ENCODE data around the gene TEDC1.

The TEDC1 gene

DNA sequence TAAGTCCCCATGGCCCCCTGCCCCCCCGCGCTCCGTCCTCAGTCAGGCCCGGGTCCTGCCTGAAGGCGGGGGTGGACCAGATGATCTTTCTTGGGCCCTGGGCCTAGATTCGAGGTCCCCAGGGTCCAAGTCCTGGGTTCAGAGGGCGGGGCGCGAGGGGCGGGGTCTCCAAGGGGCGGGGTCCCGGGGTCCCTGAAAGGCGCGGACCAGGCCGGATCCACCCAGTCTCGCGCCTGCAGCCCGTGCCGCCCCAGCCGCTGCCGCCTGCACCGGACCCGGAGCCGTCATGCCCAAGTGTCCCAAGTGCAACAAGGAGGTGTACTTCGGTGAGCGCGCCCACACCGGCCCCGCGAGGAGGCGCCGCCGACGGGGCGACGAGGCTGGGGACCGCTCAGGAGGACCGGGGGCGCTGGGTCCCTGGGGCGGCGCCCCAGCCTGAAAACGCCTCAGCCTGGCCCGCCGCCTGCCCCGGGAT lies 4.0 kb upstream of the TEDC1 start:
- peak; percentile 53 for DNase-seq

DNA sequence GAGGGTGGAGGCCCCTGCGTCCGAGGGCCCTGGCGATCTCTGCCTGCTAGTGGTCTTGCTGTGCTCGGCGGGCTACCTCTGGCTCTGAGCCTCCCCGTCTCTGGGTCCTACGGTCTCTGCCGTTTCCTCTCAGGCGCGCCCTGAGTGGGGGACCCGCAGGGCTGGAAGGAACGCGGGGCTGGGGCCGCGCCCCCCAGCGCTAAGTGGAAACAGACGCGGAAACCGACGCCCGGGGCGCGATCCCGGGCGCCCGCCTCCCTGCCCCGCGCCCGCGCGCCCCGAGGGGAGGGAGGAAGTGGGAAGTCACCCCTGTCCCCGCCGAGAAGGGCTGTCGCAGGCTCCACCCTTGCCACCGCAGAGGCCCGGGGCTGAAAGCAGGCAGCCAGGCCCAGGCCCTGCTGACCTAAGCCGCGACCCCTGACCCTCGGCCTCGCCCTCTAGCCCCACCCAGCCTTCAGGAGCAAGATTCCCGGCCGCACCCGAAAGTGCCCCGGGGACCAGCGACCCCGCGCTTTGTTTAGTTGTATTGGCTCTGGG lies 3.5 kb upstream of the TEDC1 start:
- peak; percentile 40 for DNase-seq

DNA sequence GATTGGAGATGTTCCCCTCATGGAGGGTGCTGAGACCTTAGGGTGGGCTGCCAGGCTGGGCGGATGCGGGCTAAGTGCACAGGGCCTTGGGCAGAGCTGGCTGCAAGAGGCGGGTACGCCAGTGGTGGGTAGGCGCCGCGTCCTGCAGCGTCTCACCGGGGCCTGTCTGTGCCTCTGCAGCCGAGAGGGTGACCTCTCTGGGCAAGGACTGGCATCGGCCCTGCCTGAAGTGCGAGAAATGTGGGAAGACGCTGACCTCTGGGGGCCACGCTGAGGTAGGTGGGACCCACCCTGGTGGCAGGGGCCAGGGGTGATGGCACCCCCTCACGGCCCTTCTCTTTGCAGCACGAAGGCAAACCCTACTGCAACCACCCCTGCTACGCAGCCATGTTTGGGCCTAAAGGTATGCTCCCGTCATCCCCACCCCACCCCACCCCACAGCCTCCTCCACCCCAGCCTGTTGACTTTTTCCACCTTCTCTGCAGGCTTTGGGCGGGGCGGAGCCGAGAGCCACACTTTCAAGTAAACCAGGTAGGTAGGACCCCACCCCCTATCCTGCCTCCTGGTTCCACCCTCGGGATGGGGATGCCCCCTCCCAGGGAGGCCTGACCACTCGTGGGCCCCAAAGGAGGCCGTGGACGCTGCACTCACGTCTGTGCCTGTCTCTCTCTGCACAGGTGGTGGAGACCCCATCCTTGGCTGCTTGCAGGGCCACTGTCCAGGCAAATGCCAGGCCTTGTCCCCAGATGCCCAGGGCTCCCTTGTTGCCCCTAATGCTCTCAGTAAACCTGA lies 2.9 kb upstream of the TEDC1 start:
- DNase-seq, result no peak

DNA sequence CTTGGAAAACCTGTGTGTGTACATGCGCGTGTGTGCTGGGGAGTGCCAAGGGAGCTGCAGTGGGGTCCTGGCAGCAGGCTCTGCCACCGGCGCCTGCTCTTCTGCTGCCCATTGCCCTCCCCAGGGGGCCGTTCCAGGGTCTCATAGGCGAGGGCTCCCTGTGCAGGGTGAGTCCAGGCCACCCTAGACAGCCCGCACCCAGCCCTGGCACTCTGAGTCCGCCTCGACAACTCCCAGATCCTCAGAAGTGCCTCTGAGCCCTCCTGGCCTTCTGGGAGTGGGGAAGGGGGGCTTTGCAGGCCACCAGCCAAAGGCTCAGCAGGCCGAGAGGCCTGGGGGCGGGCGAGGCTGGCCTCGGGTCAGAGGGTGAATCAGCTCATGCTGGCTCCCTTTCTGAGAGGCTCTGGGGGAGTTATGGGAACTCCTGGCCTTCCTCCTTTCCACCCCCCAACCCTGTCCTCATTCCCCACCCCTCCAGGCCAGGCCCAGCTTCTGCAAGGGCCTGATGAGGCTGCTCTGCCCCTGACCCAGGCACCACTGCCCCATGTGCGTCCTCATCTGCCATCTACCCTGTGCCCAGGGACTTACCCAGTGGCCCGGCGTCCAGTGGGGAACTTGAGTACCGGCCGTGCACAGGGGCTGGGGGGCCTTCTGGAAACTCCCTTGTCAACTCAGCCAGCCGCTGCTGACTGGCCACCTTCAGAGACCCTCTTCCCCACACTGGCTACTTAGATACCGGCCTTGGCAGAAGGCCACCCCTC lies 2.1 kb upstream of the TEDC1 start:
- DNase-seq, result no peak

DNA sequence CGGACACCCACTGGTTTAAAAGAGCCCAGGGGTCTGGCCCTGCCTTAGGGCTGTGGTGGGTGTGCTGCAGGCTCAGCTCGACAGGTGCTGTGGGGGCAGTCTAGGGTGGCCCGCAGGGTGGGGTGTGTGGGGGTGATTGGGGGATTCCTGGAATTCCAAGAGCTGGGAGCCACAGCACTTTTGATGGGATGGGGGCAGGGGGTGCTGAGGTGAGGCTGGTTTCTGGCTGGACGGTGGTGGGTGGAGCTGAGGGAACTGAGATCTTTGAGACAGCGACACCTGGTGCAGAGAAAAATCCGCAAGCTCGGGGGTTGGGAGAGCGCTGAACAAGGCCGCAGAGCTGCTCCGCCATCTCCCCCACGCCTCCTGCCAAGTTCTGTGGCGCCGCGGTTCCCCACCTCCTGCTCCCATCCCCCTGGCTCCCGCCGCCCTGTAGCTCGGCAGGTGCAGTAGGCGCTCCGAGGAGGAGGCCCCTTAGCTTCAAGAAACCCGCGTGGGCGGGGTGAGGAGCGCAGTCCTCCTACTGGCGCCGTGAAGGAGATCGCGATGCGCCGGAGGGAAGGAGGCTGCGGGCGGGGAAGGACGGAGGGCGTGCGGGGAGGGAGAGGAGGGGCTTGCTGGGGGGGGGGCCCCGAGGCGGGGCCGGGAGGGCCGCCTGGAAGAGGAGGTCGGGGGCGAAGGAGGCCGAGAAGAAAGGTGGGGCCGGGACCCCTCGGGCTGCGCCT lies 1.3 kb upstream of the TEDC1 start:
- DNase-seq, result peak; percentile 92

DNA sequence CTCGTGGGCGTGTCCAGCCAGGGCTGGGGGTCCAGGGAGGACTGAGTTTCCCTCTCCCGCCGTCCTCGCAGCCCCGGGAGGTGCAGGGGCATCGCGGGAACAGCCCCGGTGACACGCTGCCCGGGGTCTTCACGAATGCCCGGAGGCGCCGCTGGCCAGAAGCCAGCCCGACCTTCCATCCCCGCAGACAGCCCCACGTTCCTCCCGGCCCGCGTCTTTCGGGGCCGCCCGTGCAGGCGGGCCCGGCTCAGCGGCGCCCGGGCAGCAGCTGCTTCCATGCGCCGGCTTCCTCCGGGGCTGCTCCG lies 827 bp upstream of the TEDC1 start:
- DNase-seq, result no peak

DNA sequence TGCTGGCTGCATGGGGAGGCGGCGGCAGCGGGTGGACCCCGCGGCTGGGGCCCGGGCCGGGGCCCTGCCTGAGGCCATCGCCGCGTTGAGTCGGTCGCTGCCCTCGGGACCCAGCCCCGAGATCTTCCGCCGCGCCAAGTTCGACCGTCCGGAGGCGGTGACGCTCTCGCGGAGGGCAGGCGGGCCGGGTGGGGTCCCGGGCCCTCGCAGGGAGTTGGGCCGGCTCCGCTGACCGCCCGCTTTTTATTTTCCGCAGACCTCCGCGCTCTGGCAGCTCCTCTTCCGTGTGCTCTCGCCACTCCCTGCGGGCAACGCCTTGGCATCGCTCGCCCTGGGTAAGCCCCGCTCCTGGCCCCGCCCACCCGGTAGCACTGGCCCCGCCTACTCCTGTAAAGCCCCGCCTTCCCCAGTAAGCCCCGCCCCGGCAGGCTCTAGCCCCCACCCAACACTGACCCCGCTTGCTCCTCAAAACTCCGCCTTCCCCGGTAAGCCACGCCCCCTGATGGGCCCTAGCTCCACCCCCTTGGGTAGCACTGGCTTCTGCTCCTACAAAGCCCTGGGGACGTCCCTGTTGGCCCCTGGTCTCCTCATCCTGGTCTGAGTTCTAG lies 424 bp downstream of the TEDC1 start:
- DNase-seq, result peak; percentile 68

DNA sequence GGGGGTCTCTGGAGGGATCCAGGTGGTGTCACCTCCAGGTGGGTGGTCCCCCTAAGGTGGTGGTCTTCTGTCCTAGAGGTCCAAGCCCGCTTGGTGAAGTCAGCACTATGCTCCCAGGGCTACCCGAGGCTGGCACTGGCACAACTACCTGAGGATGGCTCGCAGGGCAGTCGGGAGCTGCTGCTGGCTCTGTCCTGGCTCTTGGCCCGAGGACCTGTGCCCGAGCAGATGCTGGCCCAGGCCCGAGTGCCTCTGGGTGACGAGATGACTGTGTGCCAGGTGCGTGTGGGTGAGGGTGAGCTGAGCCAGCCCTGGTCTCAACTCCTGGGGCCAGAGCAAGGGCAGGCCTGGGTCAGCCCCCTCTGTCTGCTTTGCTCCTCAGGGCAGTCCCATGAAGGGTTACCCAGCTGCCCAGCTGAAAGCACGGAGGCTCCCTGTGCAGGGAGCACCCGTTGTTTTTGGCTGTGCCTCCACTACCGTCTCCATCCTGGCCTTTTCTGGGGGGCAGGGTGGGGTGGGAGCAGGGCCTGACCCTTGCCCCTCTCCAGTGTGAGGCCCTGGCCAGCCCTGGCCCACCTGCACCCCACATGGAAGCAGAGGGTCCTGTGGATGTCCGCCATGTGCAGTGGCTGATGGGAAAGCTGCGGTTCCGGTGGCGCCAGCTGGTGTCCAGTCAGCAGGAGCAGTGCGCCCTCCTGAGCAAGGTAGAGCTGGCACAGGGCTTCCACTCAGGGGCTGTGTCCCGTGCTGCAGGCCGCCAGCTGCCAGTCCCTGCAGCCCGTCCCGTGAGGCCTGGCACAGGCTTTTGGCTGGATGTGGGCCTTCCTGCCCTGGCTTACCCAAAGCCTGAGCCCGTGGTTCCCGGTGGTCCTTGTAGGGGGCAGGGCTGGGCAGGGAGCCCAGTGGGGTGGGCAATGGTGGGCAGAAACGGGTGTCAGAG lies 1.3 kb downstream of the TEDC1 start:
- no peak for DNase-seq

DNA sequence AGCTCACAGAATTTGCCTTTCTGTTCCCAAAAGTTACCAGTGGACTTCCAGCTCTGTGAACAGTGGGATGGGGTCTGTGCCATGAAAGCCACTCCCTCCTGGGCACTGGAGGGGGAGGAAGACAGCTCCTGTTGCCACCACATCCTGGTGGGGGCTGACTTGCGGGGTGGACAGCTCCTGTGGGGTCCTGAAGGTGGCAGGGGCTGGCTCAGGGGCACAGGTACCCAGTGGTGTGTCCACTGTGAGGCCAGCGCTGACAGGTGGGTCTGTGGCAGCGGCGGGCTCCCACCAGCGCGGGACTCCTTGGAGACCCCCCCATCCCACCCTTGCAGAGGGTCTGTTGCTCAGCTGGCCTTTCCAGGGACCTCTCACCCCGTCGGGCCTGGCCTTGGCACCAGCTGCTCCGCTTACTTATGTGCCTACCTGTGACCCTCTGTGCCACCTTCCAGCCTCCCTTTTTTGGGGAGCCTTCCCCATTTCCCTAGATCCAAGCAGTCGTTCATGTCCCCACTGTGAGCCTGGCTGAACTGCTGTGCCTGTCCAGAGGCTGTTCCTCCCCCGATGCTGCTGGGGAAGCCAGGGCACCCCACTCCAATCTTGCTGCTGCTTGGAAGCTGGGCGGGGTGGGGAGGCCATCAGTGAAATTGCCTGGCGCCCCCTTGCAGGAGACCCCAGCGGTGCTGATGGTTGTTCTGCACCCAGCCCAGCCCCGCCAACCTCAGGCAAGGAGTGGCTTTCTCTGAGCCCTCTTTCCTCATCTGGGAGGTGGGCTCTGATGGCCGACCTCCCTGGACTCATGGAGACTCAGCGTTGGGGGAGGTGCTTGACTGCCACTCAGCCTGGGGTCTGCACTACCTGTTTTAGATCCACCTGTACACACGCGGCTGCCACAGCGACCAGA lies 2.2 kb downstream of the TEDC1 start:
- DNase-seq, result no peak

DNA sequence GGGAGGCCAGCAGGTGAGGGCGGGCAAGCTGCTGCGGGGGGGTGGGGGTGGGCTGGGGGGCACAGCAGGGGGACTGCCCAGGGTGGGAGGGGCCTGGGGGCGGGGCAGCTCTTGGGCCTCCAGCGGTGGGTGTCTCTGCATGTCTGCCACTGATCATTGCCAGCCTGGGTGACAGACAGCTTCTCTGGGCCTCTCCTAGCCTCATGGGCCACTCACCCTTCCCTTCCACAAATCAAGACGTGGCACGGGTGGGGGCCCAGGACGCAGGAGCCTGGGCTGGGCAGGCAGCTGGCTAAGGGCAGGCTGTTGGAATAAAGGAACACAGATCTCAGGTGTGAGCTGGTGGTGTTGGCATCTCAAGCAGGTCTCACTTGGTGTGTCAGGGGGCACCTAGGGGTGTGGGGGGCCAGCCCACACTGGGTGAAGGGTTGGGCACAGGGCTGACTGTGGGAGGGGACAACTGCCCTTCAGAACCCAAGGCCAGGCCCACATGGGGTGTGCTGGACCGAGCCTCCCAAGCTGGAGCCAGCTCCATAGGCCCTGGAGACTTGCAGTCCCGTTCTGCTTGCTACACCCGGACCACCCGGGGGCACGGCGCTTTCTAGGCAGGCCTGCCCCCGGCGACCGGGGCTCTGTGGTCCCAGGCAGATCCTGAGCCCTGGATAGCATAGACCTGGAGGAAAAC lies 3.0 kb downstream of the TEDC1 start:
- no peak for DNase-seq

DNA sequence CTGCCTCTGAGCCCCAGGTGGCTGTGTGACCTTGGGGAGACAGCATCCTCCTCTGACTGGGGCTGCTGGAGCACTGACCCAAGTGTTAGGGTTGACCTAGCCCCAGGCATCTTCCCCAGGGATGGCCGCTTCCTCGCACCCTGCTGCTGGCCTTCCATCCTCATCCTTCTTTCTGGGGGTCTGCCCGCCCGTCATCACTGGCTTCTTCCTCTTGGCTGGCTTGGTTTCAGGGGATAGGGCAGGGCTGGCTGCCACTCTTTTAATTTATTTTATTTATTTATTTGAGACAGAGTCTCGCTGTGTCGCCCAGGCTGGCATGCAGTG lies 3.5 kb downstream of the TEDC1 start:
- no peak for DNase-seq

DNA sequence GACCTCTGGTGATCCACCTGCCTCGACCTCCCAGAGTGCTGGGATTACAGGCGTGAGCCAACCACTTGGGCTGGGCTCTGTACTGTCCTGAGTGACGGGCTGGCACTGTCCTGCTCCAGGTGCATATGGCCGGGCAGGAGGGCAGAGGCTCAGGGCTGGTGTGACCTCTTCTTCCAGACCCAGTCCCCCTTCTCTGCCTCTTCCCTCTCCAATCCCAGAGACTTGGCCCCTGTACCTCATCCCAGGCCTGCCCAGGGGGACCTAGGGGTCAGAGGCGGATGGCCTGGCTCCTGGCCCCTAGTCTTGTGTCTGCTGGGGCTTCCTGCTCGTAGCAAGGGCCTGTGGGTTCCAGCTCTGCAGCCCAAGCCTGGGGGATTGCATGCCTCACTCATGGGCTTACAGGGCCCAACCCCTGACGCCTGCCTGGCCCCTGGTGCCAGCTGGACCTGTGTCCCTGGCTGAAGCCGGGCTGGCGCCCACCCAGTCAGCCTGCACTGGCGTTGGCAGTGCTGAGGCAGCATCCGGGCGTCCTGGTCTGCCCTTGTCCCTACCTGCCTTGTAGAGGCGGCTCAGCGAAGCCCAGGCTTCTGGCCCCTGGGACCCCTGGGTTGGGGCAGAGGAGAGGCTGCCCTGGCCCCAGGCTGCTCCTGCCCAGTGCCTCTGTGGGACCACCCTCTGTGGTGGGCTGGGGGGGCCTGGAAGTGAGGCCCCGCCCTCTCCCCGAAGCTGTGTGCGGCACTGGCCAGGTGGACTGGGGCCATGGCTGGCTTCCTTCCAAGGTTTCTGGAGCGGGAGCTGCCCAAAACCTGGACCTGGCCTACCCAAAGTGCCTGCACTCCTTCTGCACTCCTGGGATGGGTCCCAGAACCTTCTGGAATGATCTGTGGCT lies 4.3 kb downstream of the TEDC1 start:
- no peak for DNase-seq

DNA sequence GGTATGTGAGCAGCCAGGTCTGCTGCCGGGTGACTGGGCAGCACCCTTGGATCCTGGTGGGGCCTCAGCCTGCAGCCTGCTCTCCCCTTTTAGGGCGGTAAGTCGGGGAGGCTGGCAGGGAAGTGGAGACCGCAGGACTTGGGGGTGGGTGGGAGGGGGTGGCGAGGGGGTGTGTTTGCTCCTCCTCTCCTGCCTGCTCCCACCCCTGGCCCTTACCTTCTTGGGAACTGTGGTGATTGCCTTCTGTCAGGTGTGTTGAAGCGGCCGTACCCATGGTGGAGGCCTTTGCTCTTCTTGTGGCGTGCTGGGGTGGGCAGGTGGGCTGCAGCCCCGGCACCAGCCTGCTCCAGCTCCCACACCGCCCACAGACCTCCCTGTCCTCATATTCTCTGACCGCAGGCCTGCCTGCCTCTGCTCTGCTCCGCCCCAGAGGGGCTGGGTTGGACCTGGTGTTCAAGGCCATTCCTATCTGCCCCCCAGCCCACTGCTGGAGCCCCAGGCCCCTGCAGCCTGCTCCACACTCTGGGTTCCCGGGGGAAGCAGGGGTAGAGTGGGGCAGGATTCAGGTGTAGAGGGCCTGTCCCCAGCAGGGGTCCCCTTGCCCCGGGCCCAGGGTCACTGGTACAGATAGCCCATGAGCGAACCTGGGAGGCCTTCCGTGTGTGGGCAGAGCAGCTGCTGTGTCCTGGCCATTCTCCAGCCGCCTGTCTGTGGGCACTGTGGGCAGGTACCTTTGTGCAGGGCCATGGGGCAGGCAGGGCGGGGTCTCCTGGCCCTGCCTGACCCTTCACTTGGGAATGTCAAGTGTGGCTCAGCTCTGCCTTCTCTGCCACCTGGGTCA lies 5.2 kb downstream of the TEDC1 start:
- no peak for DNase-seq

DNA sequence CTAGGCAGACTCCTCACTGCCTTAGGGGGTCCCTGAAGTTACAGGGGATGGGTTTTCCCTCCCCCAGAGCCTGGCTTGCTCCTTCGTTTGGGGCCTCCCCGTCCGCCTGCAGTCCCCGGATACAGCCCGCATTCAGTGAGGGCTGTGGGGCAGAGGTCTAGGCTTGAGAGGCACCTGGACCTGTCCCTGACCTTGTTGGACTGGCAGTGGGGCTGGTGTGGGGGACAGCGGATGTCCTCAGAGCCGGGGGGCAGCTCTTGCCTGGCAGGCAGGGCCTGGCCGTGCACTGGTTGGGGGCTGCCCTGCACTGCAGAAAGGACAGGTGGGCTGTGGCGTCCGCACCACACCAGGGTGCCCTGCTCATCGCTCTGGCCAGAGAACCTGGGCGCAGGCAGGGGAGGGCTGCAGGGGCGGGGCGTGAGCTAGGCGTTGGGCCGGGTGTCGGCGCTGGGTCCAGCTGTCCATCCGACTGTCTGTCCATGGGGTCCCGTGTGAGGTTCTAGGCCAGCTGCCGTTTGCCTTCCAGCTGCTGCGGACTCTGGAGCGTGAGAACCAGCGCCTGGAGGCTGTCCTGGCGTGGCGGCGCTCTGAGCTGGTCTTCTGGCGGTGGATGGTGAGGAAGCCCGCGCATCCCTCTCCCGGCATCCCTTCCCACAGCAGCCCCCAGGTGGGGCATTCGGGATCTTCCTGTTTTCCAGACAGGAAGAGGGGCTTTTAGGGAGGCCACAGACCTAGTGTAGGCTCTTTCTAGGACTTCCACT lies 6.0 kb downstream of the TEDC1 start:
- no peak for DNase-seq

DNA sequence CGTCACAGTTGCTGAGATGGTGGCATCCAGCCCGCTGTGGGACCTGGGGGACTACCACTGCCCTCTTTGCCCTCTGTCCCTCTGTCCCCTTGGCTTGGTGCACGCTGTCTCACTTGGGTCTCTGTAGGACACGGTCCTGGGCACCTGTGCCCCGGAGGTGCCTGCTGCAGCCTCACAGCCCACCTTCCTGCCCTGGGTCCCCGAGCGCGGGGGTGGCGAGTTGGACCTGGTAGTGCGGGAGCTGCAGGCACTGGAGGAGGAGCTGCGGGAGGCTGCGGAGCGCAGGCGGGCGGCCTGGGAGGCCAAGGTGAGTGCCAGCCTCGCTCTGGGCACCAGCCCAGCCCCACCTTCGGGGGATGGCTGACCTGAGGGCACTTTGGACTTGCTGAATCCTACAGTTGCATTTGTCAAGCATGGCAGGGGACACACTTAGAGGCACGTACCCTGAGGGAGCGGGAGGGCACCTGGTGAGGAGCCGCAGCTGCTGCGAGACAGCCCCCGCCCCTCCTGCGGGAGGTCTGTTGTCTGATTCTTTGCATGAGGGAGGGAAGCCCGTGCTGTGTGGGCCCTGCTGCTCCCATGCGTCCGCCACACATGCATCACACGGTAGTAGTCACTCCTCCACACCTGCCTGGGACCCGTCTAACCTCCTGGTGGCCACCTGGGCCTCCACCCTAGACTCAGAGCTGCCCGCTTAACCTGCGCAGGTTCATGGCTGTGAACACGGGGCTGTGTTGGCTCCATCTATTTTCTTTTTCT lies 6.8 kb downstream of the TEDC1 start:
- peak; percentile 88 for DNase-seq

DNA sequence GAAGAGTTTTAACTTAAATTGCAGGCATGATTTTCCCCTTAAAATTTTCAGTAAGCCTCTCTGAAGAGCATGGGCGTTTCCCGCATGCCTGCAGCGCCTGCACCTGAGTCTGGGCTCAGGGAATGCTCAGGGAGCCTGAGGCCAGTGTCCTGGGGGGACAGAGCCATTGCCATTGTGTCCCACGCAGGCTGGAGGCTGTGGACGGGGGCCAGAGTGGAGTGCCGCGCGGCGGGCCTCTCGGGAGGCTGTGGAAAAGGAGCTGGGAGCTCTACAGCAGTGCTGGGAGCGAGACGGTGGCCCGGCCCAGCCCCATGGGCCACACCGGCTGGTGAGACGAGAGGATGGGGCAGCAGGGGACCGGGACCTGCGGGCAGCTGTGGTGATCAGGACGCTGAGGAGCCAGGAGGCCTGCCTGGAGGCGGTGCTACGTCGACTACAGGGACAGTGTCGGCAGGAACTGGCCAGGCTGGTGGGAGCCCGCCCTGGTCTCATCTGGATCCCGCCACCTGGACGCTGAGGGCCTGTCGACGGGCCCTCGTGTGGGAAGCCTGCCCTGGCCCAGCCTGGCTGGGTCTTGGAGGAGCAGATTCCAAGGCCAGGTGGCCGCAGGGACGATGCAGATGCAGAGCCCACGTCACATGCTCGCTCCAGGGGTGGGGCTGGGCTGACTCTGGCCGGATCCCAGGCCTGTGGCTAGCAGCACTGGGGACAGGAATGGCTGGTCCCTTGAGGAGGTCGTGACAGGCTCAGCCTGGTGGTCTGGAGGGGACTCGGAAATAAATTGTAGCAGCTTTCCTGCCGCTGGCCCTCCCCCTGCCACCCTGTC lies 7.6 kb downstream of the TEDC1 start:
- DNase-seq, result no peak

Measured in NCI-H345 (cell line).